PC-9 (cell line): ENCODE measurements around the gene RNF223.

Experiments
- EZH2 ChIP-seq: fragments of 200-600 bp; sonication (generic); IDR thresholded peaks from 2 replicates; pipeline ENCODE4 v1.8.0; 2017; ENCODE audit warnings: antibody characterized with exemption, low read depth
- TF ChIP-seq, protein P1 (sequence below): fragments of 200-600 bp; sonication (generic); conservative IDR thresholded peaks from 2 replicates; pipeline ENCODE4 v1.6.1; 2017; ENCODE audit warnings: mixed run types, antibody characterized with exemption, mild to moderate bottlenecking, moderate library complexity

DNA sequence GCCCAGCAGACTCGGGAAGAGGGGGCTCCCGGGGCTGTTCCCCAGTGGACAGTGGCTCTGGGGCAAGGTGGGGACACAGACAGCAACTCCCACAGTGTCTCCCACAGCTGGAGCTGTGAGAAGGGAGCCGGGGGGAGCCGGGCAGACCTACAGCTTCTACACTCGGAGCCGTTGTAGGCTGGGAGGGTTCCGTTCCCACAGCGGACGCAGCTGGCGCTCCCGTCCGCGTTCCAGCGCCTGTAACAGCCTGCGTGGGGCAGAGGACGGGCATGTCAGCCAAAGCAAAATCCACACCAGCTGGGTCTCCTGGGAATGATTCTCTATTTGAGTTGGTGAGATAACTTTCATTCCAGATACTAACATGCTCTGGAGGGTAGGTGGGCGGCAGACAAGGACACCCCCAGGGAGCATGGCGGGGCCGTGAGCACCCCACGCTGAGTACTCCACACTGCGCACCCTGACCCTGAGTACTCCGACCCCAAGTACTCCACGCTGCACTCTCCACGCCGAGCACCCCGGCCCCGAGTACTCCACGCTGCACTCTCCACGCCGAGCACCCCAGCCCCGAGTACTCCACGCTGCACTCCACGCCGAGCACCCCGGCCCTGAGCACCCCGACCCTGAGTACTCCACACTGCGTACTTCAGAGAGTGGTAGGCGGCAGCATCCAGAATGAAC lies 13.4 kb upstream of the RNF223 start:
- TF ChIP-seq, protein P1, sequence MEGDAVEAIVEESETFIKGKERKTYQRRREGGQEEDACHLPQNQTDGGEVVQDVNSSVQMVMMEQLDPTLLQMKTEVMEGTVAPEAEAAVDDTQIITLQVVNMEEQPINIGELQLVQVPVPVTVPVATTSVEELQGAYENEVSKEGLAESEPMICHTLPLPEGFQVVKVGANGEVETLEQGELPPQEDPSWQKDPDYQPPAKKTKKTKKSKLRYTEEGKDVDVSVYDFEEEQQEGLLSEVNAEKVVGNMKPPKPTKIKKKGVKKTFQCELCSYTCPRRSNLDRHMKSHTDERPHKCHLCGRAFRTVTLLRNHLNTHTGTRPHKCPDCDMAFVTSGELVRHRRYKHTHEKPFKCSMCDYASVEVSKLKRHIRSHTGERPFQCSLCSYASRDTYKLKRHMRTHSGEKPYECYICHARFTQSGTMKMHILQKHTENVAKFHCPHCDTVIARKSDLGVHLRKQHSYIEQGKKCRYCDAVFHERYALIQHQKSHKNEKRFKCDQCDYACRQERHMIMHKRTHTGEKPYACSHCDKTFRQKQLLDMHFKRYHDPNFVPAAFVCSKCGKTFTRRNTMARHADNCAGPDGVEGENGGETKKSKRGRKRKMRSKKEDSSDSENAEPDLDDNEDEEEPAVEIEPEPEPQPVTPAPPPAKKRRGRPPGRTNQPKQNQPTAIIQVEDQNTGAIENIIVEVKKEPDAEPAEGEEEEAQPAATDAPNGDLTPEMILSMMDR, result no peak
- no peak for TF ChIP-seq EZH2
